ENCODE data around the gene STXBP5.

DNA sequence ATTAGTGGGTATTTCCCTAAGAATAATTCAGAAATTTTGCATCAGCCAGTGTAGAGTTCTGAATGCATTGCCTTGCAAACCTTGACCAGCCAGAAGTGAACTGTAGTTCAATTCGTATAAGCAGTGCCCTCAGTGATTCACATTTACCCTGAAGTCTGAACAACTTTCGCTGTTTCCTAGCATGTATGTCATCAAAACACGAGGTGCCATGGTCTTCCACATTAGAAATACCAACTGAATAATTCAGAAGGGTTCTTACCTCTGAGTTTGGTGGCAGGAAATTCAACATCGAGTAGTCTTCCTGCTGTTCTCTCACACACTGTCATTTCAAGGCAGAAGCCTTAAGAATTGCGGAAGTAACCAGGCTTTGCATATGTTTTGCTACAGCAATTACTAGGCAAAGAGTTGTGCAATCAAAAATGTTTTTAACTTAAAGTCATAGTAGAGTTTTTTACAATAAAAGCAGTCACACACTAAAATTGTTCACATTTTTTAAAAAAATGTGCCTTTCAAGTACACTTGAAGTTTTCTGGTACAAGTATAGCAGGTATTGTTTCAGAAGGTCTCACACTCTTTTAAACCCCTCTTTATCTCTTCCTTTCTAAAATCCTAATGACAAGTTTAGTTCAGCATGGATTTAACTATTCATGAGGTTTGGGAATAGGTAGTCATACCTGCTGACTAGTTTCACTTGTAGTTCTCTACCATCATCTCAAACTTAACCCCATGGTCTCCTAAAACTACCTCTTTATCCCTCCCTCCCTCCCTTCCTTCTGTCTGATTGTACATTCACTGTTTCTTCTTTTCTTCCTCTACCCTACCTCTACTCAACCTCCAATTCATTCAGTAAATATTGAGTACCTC, 118.3 kb downstream of the STXBP5 start:
- TF ChIP-seq, protein P1, sequence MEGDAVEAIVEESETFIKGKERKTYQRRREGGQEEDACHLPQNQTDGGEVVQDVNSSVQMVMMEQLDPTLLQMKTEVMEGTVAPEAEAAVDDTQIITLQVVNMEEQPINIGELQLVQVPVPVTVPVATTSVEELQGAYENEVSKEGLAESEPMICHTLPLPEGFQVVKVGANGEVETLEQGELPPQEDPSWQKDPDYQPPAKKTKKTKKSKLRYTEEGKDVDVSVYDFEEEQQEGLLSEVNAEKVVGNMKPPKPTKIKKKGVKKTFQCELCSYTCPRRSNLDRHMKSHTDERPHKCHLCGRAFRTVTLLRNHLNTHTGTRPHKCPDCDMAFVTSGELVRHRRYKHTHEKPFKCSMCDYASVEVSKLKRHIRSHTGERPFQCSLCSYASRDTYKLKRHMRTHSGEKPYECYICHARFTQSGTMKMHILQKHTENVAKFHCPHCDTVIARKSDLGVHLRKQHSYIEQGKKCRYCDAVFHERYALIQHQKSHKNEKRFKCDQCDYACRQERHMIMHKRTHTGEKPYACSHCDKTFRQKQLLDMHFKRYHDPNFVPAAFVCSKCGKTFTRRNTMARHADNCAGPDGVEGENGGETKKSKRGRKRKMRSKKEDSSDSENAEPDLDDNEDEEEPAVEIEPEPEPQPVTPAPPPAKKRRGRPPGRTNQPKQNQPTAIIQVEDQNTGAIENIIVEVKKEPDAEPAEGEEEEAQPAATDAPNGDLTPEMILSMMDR (IDR thresholded peaks at IDR 0.05), result no peak
- TF ChIP-seq POLR2AphosphoS5 (IDR thresholded peaks at IDR 0.05) (no peak), POLR2A (IDR thresholded peaks at IDR 0.05) (no peak)
